Jurkat, Clone E6-1 (cell line): ENCODE results near the gene ABI1.

Experiments
- DNase-seq: peaks from one replicate; pipeline ENCODE4 v3.0.0-alpha.2; 2011; ENCODE audit warnings: low read depth, low spot score
- H3K4me3 ChIP-seq: 2 replicates; pipeline ENCODE4 v1.5.1; 2011; ENCODE audit warnings: mild to moderate bottlenecking, low read length, control low read depth, moderate library complexity

The ABI1 gene

DNA sequence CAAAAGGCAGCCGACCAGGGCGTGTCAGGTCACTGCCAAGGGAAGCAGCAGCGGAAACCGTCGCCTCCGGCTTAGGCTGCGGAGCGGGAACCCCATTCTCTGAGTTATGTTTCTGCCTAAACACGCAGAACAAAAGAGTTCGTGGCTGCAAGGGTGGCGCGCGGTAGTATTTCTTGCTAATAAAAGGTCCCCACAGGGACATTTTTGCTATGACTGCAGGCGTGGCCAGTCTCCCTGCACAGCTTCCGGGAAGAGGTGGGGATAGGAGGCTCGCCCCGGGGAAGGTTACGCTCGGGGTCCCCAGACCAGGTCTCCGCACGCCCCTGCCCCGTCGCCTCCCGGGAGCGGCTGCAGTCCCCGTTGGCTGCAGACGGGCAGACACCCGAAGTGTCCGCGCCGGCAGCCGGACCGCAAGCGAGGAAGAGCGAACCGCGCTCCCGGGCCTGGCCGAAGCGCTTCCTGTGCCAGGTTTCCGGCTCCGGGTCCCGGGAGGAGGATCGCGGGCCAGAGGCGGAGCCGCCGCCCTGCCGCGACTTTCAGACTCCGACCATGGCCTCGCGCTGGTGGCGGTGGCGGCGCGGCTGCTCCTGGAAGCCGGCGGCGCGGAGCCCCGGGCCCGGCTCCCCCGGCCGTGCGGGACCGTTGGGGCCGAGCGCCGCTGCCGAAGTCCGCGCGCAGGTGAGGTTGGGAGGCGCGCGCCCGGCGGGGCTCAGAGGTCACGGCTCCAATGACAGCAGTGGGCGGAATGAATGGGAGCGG lies 163.4 kb downstream of the ABI1 start, which contains the start of gene PDSS1:
TSS of gene PDSS1 (plus strand) at position 539 of the 759 bp plus-strand sequence. CDS start at position 550, 11 bp downstream.
- DNase-seq: peak; percentile 49
- peak within 1 kb of the TSS; percentile 99 for H3K4me3 ChIP-seq

DNA sequence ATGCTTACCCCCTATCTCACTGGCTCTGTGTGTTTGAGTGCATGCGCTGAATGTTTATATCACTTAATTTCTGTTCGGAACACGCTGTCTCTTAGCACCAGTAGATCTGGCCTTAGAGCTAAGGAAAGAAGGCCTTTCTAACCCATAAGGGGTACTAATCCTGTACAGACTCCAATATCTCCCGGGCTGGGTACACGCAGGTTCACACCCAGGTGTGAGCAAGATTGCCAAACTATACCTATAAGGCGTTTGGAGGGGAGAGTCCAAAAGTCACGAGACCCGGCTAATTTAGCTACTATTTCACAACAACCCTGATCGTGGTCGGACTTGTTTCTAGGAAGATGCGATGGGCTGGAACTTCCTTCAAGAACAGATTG lies 164.0 kb downstream of the ABI1 start:
- DNase-seq: no peak
- H3K4me3 ChIP-seq: peak overlapping the region; percentile 99
